GM10266 (cell line): ENCODE data around the gene MKKS.
"Not testable (repeated sequence)": the region's sequence is repeated elsewhere in the genome, so short reads cannot be mapped to it uniquely, and the experiment has no call there.

Experiments used
- DNase-seq: peaks from one replicate; pipeline ENCODE4 v3.0.0; 2012; ENCODE audit errors: extremely low spot score
- TF ChIP-seq, protein P1 (sequence below): IDR thresholded peaks from 2 replicates; pipeline ENCODE4 v1.5.1; 2012; ENCODE audit warnings: mild to moderate bottlenecking, low read depth; ENCODE audit not compliant: control insufficient read depth, insufficient read depth; ENCODE audit errors: missing control alignments

Gene MKKS

DNA sequence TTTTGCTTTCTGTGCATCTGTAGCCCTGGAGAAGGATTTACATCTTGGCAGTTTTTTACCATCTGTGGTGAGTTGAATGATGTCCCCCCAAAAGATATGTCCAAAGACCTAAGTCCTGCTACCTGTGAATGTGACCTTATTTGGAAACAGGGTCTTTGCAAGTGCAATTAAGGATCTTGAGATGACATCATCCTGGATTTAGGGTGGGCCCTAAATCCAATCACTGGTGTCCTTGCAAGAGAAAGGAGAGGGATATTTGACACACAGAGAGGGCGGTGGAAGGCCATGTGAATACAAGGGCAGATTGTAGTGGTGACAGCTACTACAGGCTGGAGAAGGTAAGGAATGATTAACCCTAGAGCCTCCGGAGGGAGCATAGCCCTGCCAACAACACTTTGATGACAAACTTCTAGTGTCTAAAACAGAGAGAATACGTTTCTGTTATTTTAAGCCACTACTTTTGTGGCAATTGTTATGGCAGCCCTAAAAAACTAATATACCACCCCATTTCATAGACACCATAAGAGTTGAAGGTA lies 35.1 kb downstream of the MKKS start:
- DNase-seq: no peak
- TF ChIP-seq, protein P1, sequence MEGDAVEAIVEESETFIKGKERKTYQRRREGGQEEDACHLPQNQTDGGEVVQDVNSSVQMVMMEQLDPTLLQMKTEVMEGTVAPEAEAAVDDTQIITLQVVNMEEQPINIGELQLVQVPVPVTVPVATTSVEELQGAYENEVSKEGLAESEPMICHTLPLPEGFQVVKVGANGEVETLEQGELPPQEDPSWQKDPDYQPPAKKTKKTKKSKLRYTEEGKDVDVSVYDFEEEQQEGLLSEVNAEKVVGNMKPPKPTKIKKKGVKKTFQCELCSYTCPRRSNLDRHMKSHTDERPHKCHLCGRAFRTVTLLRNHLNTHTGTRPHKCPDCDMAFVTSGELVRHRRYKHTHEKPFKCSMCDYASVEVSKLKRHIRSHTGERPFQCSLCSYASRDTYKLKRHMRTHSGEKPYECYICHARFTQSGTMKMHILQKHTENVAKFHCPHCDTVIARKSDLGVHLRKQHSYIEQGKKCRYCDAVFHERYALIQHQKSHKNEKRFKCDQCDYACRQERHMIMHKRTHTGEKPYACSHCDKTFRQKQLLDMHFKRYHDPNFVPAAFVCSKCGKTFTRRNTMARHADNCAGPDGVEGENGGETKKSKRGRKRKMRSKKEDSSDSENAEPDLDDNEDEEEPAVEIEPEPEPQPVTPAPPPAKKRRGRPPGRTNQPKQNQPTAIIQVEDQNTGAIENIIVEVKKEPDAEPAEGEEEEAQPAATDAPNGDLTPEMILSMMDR: no peak

DNA sequence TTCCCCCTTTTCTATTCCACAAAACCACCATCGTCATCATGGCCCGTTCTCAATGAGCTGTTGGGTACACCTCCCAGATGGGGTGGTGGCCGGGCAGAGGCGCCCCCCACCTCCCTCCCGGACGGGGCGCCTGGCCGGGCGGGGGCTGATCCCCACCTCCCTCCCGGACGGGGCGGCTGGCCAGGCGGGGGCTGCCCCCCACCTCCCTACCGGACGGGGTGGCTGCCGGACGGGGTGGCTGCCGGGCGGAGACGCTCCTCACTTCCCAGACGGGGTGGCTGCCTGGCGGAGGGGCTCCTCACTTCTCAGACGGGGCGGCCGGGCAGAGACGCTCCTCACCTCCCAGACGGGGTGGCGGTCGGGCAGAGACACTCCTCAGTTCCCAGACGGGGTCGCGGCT lies 39.3 kb downstream of the MKKS start:
- DNase-seq: not testable (repeated sequence)

DNA sequence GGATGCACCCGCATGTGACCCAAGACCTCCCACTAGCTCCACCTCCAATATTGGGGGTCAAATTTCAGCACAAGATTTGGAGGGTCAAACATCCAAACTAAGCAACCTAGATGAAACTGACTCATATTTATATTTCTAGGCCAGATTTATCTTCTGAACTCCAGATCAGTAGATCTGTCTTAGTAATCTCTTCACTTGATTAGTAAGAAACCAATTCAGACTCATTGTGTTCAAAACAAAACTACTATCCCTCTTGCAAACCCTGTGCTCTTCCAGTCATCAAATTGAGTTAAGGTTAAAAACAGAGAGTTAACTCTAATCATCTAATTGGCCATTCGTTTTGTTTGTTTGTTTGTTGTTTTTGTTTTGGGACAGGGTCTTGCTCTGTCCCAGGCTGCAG lies 43.3 kb downstream of the MKKS start:
- TF ChIP-seq, protein P1: no peak

DNA sequence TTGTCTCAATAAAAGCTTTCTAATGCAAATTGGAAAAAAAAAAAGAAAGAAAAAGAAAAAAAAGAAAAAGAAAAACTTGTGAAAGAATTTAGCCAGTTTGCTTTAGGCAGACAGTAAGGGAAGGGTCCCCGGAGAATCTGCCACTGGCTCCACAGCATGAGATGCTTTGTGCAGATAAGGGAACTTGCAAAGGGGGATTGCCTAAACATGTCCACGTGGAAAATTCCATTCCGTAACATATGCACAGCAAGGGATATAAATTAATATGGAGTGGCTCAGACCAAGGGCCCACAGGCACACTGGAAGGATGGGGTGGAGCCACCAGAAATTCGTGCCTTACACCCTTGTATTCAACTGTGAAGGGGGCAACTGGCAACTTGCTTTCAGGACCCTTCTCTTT lies 45.4 kb downstream of the MKKS start:
- TF ChIP-seq, protein P1: no peak
- DNase-seq: no peak

More for the DNA sequence above, 43.3 kb downstream of the MKKS start:
- DNase-seq: no peak

DNA sequence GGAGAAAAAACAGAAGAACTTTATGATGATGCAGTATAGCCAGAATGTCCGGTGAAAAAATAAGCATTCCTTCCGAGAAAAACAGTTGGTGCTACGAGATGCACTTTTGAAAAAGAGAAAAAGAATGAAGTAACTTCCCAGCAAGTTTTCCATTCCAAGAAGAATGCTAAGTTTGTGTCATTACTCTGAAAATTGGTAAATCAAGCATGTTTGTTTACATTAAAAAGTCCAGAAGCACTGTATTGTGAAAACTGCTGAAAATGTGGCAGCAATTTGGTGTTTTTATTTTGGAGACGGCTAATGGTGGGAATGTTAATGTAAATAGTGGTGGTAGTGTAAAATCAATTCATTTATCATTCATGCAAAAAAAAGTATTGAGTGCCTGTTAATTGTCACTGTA lies 46.3 kb downstream of the MKKS start:
- TF ChIP-seq, protein P1: no peak
- no peak for DNase-seq

DNA sequence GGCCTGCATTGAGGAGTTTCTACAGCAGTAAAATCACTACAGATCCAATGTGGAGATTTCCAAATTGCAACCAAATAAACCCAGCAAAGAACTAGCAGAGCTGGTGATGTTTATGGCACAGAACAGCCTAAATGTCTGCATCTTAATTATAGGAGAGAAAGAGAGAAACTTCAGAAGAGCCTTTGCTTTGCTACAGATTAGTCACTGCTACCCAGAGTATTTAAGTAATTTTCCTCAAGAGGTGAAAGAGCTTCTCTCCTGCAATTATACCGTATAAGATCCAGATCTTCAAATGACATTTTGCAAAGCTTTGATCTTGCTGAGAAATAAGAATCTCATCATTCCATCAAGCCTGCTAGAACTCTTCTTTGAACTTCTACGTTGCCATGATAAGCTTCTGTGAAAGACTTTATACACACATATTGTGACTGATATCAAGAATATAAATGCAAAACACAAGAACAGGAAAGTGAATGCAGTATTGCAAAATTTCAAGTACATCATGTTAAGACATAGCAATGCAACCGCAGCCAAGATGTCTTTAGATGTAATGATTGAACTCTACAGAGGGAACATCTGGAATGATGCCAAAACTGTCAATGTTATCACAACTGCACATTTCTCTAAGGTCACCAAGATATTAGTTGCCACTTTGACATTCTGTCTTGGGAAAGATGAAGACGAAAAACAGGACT lies 48.0 kb downstream of the MKKS start:
- TF ChIP-seq, protein P1: no peak
- DNase-seq: no peak

DNA sequence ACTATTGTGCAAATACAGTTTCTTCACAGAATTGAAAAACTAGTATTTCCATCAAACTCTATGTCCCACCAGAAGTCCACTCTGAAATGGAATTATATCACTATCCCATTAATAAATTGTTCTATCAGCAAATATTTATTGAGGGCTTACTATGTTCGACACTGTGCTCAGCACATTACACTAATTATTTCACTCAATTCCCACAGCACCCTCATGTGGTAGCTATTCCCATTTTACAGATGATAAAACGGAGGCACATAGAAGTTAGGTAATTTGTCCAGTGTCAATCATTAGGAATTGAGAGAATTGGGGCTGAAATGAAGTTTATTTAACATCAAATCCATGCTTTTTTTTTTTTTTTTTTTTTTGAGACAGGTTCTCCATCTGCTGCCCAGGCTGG lies 52.5 kb downstream of the MKKS start:
- TF ChIP-seq, protein P1: no peak
- no peak for DNase-seq
